GM19035 (cell line): Measurements from ENCODE around the gene PCNX1.
"Not testable (repeated sequence)": the region's sequence is repeated elsewhere in the genome, so short reads cannot be mapped to it uniquely, and the experiment has no call there.

Experiments
- ATAC-seq: cut with Tn5 transposase; IDR thresholded peaks from one replicate; pipeline ENCODE4 v1.9.1; 2021; ENCODE audit not compliant: unreplicated experiment

PCNX1 gene

DNA sequence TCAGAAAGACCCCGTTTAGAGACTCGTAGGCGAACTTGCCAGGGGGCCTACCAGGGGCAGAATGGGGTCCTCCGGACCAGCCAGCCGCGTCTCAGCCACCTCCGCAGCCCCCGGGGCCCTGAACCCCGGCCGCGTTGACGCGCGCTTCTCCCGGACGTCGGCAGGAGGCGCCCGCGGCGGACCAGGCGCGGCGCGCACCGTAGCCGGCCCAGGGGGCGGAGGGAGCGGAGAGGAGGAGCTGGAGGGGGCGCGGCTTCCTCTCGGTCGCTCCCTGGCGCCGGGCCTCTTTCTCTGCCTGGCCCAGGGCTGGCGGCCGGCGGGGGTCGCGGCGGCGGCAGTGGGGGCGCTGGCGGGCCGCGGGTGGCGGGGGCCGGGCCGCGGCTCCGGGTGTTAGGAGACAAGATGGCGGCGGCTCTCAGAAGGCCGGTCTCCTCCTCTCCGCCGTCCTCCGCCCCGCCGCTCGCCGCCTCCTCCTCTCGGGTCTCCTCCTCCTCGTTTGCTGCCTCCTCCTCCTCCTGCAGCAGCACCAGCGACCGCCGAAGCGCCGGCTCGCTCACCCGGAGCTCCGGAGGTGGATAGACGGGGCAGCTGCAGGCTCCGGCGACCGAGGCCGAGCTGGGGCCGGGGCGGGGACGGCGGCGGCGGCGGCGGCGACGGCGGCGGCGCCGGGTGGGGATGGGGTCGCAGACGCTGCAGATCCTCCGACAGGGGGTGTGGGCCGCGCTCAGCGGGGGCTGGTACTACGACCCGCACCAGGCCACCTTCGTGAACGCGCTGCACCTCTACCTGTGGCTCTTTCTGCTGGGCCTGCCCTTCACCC lies at the start of gene PCNX1:
Gene PCNX1, plus strand, starts transcription at position 284 of the 820 bp plus-strand sequence. Its CDS starts 392 bp downstream, at position 676.
- peak; percentile 73 for ATAC-seq

- ATAC-seq, result no peak
Observed at GRCh38 chr14:70857496-70857890, 49.8 kb upstream of the PCNX1 start.

DNA sequence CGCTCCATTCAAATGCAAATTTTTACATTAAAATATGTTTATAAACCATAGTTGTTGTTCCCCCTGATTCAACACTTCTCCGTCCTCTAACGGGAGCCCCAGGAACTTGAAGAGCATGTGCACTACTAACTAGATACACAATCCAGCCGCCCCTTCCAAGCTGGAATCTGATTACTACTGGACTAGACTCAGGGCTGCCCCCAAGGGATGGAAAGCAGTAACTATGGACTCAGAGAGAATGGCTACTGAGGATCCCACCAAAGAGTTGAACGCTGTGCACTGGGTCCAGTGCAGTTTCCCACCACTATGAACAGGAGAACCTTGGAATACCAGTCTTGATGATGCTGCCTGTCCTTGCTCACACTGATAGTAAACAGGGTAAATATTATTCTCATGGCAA lies 48.6 kb upstream of the PCNX1 start:
- no peak for ATAC-seq

GRCh38 chr14:70866992-70867391 lies 40.3 kb upstream of the PCNX1 start:
- not testable (repeated sequence) for ATAC-seq

DNA sequence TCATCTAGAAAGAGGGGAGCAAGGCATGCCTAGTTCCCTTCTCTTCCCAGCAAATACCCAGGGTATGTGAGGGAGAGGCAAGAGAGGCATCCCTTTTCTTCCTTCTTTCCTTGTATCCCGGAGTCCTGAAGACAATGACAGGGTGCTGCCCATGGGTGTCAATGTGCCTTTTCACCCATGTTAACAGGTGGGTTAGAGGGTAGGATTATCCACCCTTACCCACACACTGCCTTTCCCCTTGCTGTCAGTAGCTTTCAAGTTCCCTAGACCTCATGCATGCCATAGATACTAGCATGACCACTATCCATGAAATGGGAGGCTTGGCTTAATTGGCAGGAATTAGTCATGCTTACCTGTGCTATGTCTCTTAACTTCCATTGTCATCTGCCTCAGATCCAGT lies 36.3 kb upstream of the PCNX1 start:
- no peak for ATAC-seq

GRCh38 chr14:70871863-70872677 lies 35.2 kb upstream of the PCNX1 start:
- ATAC-seq, result no peak

GRCh38 chr14:70872678-70873020 lies 34.6 kb upstream of the PCNX1 start:
- ATAC-seq, result no peak

DNA sequence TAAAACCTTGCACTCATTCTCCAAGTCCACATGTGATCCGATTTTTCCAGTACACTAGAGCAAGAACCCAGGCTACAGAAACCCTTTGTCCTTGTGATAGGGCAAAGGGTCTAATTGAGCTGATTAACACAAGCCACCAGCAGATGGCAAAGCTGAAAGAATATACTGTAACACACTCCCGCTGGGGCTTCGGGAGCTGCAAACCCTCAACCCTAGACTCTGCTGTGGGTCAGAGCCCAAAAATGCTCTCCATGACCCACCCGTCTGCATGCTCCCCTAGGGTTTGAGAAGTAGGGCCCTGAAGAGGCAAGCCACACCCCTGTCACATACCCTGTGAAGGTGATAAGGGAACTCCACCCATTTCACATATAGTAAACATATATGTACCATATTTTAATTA lies 33.6 kb upstream of the PCNX1 start:
- no peak for ATAC-seq

GRCh38 chr14:70875811-70876460 lies 31.3 kb upstream of the PCNX1 start:
- not testable (repeated sequence) for ATAC-seq

DNA sequence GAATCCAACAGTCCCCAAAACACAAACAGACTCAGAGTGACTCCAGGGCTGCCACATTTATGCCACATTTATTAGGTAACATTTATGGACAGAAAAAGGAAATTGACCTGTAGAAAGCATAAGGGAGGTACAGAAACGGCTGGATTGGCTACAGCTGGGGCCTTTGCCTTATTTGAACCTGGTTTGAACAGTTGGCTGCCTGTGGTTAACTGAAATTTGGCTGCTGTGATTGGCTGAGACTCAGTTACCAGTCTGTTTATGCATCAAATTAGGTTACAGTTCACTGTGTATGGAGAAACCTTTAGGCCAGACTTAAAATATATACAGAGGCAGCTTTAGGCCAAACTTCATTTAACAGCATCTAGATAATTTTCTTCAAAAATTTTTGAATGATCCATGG lies 27.8 kb upstream of the PCNX1 start:
- no peak for ATAC-seq

DNA sequence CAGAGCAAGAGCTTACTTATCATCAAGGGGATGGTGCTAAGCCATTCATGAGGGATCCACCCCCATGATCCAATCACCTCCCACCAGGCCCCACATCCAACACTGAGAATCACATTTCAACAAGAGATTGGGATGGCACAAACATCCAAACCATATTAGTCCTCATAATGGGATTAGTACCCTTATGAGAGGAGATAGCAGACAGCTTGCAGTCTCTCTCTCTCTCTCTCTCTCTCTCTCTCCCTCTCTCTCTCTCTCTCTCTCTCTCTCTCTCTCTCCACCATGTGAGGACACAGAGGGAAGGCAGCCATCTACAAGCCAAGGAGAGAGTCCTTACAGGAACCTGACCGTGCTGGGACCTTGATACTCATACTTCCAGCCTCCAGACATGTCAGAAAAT lies 26.4 kb upstream of the PCNX1 start:
- ATAC-seq, result not testable (repeated sequence)

DNA sequence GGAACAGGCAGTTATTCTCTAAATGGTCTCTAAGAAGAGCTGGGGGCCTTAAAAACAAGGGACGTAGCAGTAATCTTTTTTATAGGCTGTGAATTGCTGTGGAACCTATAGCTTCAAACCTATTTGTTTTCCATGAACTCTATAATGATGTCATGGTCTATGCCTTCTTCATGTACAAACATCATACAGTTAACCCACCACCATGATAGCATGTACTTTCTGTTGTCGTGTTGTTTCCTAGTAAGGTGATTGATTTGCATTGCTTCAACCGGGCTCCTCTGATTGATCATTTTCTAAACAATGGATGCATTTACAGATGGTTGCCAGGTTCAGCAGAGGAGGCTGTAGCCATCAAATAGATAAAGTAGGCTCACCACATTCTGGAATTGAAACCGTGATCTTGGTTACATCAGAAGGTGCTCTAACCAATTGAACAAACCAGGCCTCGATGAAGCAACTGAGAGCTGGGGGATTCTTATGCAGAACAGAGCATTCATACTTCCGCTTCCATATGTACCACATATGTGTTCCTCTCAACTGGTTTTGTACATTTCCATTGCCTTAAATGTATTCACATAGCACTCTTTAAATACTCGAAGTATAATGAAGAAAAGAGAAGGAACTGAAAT lies 25.6 kb upstream of the PCNX1 start:
- ATAC-seq, result peak; percentile 40

GRCh38 chr14:70882776-70883492 lies 24.3 kb upstream of the PCNX1 start:
- ATAC-seq, result no peak

DNA sequence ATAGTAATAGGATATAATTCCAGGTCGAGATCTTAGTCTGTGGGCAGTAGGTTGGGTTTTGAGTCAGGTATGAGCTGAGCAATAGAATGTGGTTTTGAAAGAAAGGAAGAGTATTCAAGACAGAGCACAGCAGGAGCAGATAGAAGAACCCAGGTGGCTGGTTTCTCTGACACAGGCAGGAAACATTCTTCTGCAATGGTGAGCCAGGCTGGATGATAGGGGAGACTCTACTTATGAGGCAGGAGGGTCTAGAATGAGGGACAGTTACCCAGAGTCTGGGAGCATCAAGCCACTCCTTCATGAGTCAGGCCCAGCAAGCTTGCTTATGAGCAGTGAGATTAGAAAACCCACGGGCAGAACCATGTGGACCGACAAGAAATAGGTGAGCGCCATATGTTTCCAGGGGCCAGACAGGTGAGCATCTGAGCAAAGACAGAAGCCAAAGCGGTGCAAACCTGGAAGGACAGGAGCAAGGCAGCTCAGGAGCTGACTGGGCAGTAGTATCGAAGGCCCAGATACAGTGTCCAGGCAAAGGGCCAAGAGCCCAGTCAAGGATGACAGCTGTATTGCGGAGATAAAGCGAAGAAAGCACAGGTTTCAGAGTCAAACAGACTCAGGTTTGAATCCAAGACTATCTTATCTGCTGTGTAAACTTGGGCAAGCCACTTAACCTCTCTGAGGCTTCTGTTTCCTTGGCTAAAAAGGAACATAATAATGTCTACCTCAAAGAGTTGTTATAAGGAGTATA lies 22.5 kb upstream of the PCNX1 start:
- ATAC-seq, result no peak

DNA sequence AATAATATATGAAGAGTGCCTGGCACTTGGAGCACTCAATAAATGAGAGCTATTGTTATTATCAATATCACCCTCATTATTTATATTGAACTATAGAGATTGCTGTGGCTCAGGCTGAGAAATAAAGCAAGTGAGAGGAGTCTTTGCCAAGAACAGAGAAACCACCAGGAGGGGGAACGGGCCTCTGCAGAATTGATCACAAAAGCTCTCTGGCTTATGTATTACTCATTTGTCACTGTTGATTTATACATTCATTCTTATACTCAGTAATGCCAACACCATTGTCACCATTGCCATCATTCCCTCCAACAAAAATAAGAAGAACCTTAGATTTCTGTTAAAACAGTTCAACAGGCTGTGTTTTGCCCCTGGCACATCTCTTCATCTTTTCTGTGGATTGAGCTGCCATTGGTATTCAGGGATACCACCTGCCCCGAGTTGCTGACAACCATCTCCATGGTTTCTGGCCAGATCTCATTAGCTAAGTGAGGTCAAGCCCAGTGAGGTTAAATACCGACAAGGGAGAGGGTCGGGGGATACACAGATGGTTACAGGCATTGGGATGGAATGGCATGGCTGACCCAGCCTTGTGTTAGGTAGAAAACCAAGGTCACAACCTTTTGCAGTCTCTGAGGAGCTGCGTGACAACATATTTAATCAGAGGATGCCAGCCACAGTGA lies 21.8 kb upstream of the PCNX1 start:
- ATAC-seq, result no peak

DNA sequence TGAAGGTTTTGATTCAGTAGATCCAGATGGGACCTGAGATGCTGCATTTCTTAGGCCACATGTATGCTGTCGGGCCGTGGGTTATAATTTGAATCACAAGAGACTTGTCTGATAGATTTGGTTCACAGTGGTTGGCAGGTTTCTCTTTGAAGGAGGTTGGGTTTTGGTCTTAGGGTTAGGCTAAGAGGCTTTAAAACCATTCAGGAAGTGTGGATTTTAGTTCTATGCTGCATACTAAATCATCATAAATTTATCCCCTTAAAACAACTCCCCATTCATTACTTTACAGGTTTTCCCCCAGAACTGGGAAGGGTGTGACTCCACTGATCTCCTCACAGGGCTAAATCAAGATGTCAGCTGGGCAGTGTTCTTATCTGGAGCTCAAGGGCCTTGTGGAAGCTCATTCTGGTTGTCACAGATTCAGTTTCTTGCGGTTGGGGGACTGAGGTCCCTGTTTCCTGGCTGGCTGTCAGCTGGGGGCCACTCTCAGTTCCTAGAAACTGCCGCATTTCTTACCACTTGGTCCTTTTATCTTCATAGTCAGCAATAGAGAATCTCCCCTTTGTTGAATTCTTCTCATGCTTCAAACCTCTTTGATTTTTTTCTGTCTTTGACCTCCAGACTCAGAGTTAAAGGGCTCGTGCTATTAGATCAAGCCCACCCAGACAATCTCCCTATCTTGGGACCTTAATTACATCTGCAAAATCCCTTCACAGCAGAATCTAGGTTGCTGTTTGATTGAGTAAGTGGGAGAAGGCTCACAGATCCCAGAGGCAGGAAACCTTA lies 20.6 kb upstream of the PCNX1 start:
- ATAC-seq, result peak; percentile 53

- ATAC-seq, result peak; percentile 35
Observed at GRCh38 chr14:70887207-70887681, 20.0 kb upstream of the PCNX1 start.

DNA sequence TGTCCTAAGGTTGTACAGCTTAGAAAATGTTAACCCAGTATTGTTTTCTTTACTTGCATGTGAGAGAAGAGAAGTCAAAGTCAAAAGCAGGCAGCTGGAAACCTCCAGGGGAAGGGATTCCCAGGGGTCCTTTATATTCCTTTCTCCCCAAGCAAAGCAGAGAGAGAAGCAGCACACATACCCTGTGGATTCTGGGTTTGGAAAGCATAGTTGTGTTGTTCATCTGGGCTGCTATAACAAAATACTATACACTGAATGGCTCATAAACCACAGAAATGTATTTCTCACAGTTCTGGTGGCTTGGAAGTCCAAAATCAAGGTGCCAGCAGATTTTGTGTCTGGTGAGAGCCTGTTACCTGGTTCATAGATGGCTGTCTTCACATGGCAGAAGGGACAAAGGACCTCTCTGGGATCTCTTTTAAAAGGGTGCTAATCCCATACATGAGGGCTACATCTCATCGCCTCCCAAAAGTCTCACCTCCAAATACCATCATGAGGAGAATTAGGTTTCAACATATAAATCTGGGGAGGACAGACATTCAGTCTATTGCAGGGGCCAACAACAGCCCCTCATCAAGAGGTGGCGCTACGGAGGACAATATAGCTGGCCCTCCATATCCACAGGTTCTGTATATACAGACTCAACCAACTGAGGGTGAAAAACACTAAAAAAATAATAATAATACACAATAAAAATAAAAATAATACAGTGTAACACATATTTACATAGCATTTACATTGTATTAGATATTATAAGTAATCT lies 19.3 kb upstream of the PCNX1 start:
- no peak for ATAC-seq
